COLO668 (cell line): ENCODE measurements around the gene OVOL2.

Source experiments
- DNase-seq: peaks from one replicate; lab custom pipeline; 2025; ENCODE audit not compliant: unreplicated experiment; lab: John Stamatoyannopoulos, UW

The OVOL2 gene

DNA sequence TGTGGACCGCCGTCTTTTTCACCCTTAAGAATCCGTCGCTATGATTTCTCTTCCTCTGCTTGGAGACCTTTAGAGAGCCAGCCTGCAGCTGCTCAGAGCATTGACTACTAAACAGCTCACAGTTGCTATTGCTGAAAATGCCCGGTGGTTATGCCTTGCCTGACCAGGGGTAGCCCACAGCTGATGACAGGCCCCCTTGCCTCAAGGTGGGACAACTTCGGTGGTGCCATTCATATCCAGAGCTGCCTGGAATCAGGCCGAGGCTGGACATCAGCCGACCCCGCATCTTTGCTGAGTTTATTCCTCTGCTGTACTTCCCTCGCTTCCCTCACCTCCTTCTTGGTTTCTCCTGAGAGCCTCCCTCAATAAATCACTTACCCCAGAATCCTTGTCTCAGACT, 39.6 kb downstream of the OVOL2 start:
- DNase-seq = no peak

DNA sequence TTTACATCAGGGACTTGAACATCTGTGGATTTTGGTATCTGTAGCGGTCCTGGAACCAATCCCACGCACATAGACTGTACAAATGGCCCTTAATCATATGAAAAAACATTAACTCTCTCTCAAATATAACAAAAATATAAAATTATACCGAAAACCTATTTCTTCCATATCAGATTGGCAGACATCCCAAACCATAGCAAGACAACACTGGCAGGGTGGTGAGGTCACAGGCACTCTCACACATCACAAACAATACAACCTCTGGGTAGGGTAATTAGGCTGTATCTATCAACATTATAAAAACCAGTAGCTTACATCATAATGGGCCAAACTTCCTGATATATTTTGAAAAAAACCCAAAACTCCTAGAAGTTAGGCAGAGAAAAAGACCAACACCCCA, 40.9 kb downstream of the OVOL2 start:
- DNase-seq = no peak

DNA sequence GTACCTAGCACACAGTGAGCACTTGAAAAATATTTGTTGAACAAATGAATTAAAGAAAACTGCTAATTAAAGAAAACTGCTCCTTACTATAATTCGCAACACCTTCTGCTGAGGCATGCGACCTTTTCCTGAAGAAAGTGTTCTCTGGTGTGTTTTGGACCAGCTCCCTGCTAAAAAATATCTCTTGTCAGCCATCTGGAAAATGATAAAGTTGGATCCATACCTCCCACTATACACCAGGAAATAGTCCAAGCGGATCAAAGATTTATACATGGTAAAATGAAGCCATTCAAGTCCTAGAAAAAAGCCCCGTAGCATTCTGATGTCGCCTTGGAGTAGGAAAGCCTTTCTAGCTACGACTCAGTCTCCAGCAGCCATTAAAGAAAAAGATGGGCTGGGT, 43.3 kb downstream of the OVOL2 start:
- DNase-seq = no peak

DNA sequence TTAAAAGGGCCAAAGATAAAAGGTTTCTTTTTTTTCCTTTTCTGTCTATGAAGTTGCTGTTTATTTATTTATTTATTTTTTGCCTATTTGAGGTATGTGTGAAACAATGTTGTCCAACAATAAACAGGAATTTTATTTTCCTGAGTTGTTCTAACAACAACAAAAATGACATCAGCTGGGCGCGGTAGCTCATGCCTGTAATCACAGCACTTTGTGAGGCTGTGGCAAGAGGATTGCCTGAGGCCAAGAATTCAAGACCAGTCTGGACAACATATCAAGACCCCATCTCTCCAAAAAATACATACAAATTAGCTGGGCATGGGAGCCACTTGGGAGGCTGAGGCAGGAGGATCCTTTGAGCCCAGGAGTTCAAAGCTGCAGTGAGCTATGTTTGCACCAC, 44.8 kb downstream of the OVOL2 start:
- no peak for DNase-seq

DNA sequence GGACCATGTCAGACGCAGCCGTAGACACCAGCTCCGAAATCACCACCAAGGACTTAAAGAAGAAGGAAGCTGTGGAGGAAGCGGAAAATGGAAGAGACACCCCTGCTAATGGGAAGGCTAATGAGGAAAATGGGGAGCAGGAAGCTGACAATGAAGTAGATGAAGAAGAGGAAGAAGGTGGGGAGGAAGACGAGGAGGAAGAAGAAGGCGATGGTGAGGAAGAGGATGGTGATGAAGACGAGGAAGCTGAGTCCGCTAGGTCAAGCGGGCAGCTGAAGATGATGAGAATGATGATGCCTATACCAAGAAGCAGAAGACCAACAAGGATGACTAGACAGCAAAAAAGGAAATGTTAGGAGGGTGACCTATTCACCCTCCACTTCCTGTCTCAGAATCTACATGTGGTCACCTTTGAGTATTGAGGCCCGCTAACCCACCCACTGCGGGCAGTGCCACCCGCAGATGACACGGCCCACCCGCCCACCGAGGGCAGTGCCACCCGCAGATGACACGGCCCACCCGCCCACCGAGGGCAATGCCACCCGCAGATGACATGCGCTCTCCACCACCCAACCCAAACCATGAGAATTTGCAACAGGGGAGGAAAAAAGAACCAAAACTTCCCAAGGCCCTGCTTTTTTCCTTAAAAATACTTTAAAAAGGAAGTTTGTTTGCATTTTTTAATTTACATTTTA, 45.6 kb downstream of the OVOL2 start:
- no peak for DNase-seq

DNA sequence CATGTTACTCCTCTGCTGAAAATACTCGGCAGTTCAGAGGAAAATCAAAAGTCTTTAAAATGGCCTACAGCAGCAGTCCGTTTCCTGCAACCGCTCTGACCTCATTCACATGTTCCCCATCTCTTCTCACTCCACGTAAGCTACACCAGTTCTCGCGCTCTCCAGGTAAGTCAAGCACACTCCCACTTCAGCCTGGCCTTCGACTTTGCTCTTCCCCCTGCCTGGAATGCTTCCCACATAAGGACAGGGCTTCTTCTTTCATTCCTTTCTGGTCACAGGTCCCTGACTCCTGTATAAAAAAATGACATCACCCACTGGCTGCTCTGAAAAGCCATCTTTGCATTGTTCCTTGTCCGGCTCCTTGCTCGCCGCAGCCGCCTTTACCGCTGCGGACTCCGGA, 46.2 kb downstream of the OVOL2 start:
- DNase-seq = no peak

DNA sequence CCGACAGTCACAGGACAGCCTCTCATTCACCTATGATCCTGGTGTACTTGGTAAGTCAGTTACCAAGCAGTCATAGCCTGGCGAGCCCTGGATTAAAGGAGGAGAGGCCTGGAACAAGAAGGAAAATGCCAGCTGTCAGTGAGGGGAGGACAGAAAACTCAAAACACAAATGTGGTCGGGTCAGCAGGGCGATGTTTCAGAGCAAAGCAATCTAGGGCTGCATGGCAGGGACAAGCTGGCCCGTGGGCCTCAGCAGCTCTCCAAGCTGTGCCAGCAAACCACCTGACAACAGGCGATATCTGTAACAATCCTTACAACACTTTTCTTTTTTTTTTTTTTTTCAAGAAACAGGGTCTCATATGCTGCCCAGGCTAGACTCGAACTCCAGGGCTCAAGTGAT, 48.6 kb downstream of the OVOL2 start:
- no peak for DNase-seq

DNA sequence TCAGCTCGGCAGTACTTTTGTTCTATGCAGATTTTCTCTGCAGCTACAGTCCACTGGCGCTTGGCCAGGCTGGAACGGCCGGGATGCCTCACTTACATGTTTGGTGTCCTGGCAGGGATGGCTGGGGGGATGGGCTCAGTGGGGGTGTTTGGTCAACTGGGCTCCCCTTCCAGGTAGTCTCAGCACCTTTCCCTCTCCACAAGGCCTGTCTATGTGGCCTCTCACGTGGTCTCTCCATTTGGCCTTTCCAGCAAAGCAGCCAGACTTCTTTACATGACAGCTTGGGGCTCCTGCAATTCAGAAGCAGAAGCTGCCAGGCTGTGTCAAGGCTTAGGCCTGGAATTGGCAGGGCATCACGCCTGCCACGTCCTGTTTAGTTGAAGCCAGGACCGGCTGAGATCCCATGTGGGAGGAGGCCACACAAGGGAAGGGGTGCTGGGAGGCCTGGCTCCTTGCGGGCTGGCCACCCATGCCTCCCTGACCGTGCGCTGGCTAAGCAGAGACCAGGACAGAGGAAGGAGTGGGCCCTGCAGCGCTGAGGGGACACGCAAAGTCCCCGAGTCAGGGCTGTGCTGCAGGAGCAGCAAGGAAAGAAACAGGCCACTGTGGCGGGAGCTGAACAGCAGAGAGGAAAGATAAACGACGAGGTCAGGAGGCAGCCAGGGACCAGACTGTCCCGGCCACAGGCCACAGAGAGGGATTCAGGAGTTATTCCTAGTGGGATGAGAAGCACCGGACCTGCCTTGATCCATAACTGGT, 50.0 kb downstream of the OVOL2 start:
- DNase-seq = no peak

DNA sequence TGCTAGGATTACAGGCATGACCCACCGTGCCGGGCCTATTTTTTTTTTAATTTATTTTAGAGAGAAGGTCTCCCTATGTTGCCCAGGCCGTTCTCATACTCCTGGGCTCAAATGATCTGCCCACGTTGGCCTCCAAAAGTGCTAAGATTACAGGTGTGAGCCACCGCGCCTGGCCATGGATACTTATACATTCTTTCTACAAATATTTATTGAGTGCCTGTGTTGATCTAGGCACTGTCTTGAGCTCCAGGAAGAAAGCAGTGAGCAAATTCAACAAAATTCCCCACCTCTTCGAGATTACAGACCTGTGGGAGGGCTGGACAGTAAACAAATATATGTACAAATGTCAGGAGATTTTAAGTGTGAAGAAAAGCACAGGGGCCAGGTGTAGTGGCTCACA, 51.0 kb downstream of the OVOL2 start:
- no peak for DNase-seq

DNA sequence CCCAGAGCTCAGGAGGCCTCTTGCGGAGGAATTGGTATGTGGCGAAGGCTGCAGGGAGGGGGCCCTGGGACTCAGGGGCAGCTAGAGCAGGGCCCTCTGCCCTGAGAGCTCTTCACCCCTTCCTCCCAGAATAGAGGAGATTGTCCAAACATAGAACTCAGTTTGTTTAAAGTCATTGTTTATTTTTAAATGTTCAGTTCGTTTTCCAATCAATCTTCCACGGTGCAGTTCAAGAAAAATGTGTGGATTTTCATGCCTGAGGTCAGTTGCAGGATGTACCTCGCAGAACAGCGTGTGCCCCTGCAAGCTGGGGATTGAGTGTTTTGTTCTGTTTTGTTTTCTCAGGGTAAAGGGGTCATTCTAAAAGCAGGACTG, 51.7 kb downstream of the OVOL2 start:
- DNase-seq = no peak

DNA sequence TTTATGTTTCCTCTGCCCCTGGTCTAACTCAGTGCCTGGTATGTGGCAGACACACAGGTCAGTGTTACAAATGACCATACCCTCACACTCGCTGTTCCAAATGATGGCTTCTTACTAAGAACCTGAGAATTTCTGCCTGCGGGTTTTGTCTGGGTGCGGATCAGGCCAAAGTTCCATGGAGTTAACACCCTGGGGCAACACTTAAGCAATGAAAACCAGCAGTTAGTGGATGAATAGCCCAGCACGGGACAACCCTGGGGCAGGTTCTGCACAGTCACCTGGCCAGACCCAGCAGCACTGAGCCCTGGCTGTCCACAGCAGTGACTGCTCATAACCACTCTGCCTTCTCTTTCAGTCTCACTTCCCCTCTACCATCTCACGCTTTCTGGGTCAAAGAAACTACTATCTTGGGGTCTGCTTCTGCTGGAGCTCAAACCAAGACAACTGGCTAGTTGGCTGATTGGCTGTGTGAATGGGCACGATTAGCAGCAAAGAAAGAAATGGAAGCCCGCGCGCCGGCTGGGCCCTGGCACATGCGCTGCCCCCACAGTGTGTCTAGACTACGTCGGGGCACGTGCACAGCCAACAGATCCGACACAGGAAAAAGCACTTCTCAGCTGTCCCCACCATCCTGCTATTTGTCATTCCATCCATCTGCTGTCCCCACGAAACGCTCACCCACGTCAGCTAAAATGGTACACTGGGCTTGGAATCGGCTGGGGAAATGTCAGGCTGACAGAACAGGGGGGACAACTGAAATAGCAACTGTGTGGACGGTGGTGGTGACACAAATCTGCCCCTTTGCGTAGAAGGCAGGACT, 52.3 kb downstream of the OVOL2 start:
- no peak for DNase-seq

DNA sequence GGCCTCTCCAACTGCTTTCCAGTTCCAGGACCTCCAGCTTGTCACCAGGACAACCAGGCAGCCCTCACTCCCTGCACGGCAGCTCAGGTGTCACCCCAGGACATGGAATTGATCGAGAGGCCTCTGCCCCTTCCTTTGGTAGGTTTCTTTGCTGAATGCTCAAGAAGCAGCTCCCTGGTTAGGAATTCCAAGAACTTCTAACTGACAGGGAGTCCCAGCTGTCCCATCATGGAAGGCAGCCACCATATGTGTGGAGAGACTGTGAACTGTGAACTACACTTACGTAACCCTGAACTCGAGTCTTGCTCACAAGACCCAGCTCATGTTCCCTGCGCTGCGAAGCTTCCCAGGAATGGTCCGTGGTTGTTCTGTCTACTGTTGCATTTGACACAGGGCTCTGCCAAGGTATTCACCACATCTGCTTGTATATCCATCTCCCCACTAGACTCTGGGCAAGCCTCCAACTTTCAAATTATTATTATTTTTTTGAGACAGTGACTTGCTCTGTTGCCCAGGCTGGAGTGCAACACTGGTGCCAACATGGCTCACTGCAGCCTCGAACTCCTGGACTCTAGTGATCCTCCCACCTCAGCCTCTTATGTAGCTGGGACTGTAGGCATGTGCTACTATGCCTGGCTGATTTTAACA, 53.2 kb downstream of the OVOL2 start:
- DNase-seq = no peak

DNA sequence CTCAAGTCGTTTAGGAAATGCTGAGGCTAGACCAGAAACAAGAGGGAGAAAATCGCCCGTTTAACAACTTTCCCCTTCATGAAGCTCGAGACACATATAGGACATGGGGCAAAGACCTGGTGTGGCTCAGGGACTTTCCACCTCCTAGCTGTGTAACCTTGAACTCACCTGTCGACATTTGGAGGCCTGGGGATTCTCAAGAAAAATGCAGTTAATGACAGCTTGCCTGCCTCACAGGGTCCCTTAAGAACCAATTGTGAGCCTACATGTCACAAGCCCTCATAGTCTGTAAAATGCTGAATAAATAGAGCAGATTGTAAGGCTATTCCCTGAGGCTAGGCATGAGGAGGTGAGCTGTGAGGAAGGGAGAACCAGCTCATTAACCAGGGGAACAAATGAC, 53.8 kb downstream of the OVOL2 start:
- DNase-seq = no peak

DNA sequence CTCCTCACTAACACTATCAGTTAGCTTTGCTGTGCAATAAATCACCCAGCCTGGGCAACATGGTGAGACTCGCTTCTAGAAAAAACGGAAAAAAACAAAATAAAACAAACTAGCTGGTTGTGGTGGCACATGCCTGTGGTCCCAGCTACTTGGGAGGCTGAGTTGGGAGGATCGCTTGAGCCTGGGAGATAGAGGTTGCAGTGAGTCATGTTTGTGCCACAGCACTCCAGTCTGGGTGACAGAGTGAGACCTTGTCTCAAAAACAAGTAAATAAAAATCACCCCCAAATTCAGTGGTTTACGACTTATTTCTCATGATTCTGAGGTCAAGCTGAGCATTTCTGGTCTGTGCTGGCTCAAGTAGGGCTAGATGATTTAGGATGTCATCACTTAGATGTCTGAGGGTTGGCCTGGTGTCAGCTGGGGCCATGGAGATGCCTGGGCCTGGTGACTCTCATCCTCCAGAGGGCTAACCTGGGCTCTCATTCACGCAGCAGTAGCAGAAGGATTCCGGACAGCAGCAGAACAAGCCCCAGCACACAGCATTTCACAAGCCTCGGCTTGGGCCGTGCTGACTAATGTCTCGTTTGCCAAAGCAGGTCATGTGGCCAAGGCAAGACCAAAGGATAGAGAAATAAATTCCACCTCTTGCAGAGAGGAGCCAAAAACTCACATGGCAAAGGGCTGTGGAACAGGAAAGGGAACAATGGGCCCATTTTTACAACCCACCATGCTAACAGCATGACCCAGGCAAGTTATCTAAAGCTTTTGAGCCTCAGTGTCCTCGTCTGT, 56.4 kb downstream of the OVOL2 start:
- no peak for DNase-seq

DNA sequence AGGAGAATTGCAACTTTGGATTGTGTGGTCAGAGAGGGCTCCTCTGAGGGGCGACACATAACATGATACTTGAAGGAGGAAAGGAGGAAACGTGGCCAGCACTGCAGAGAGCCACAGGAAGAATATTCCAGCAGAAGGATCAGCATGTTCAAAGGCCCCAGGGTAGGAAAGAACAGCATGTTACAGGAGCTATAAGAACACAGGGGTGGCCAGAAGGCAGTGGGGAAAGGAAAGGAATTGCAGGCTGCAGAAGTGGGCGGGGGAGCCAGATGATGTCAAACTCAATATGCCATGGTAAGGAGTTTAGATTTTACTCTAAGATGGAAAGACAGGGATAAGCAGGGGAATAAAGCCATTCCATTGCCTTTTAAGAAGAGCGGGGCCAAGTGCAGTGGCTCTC, 58.1 kb downstream of the OVOL2 start:
- DNase-seq = no peak

DNA sequence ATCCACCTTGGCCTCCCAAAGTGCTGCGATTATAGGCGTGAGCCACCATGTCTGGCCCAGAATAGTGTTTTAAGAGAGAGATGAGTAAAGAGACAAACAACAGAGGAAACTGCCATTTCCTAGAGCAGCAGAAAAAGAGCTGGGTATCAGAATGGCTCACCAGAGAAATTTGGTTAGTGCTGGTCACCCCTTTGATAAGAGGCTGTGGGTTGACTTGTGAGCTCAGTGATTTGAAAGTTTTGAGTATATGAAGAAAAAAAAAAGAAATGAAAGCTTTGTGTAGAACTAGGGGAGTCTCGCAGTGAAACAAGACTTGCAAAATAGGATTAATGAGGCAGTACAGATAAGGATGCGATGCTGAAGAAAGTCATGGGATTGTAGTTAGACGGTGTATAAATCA, 59.3 kb downstream of the OVOL2 start:
- no peak for DNase-seq

DNA sequence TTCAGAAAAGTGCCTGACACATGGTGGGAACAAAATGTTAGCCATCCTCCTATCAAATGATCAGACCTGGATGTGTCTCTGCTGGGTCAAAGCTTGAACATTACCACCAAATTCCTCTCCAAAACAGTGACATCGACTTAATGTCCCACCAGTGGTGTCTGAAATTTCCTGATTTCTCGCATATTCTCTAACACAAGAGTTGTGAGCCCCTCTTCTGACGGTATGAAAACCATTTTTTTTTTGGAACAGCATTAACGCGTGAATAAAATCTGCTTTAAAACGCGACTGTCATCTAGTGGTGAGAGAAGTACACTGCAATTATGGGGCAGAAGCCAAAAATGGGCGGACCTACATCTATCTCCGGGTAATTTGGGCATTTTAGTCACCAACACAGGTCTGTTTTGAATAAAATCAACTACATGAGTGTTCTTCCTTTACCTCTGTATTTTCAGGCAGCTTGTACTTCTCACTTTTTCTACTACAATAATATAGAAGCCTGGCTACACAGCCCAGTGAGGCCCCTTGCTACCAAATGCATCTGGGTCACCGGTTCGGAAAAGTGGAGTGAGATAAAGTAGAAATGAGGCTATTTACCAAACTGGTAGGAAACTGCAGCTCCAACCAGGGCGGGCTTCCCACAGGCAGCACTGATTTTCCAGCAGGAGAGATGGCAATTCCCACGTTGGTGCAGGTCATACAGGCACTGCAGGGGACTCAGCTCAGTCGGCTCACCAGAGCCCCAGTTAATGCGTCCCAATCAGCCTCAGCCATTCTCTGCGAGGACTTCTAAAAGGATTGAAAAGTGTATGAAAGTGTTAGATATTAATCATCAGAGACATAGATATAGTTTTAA, 61.5 kb downstream of the OVOL2 start:
- DNase-seq = peak; percentile 16

DNA sequence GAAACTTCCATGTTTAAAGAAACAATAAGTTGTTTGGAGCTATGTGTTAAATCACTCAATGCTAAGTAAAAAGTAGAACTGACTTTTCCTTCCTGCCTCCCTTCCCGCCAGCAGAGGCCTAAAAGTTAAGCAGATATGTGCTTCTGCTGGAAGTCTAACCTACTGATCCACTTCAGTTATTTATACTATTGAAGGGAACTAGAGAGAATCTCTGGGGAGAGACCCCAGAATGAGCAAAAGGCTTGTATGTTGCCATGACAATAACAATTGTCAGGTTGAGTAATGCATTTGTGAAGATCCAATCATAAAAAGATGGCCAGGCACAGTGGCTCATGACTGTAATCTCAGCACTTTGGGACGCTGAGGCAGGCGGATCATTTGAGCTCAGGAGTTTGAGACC, 64.2 kb downstream of the OVOL2 start:
- no peak for DNase-seq

DNA sequence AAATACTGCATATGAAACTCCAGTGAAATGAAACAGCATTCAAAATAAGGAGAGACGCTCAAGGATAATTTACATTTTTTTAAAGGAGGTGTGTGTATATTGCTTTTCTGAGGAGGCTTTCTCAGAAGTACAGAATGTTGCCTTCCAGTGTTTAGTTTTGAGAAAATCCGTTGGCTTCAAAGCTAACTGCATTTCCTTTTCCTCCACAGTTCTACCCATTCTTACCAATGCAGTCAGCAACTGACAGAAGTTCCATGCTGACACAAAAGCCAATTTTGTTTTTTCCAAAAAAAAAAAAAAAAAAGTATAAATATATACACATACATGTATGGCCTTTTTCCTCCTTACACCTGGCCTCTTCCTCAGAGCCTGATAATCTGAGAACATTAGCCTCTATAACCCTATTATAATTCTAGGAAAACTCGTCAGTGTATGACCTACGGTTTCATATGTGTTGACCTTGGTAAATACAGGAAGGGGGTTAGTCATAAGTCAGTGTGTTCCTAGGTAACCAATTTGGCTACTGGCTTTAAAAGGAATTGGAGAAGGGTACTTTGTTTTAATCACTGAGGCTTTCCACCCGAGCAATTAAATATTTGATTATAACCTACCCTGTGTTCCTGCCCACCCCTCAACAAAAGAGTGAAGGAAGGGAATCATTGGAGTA, 64.7 kb downstream of the OVOL2 start:
- DNase-seq = no peak
